DOHH2 (cell line): ENCODE data around the gene GRIN2C.

Experiments
- H3F3A ChIP-seq: fragments of 200-600 bp; sonication (generic), shearing (Covaris generic); 2 replicates; pipeline ENCODE4 v1.6.0; 2016; ENCODE audit warnings: antibody characterized with exemption, mild to moderate bottlenecking; ENCODE audit not compliant: control insufficient read depth, insufficient read depth
- H3K27ac ChIP-seq: fragments of 200-600 bp; sonication (generic); 2 replicates; pipeline ENCODE4 v1.5.1; 2014; ENCODE audit warnings: low read depth, mild to moderate bottlenecking, low read length, moderate library complexity
- H3K27me3 ChIP-seq: fragments of 200-600 bp; sonication (generic); 2 replicates; pipeline ENCODE4 v1.6.1; 2014; ENCODE audit warnings: mild to moderate bottlenecking, low read length, mixed read lengths; ENCODE audit not compliant: control insufficient read depth
- H3K36me3 ChIP-seq: fragments of 200-600 bp; sonication (generic); 2 replicates; pipeline ENCODE4 v1.6.1; 2014; ENCODE audit warnings: mild to moderate bottlenecking, low read length, moderate library complexity, mixed read lengths; ENCODE audit not compliant: control insufficient read depth
- H3K4me1 ChIP-seq: fragments of 200-600 bp; sonication (generic); 2 replicates; pipeline ENCODE4 v1.6.1; 2014; ENCODE audit warnings: mild to moderate bottlenecking, low read length, mixed read lengths; ENCODE audit not compliant: control insufficient read depth
- H3K4me2 ChIP-seq: fragments of 200-600 bp; sonication (generic); 2 replicates; pipeline ENCODE4 v1.6.0; 2014; ENCODE audit warnings: mild to moderate bottlenecking, low read length, moderate library complexity
- H3K4me3 ChIP-seq: fragments of 200-600 bp; sonication (generic); 2 replicates; pipeline ENCODE4 v1.5.1; 2014; ENCODE audit warnings: mild to moderate bottlenecking, low read length, mixed read lengths
- H3K79me2 ChIP-seq: fragments of 200-600 bp; sonication (generic); 2 replicates; pipeline ENCODE4 v1.6.1; 2014; ENCODE audit warnings: mild to moderate bottlenecking, low read length, mixed read lengths; ENCODE audit not compliant: control insufficient read depth
- H3K9me2 ChIP-seq: fragments of 200-600 bp; sonication (generic); replicated peaks from 2 replicates; pipeline ENCODE4 v1.6.1; 2014; ENCODE audit warnings: mild to moderate bottlenecking, low read length, mixed read lengths; ENCODE audit not compliant: control insufficient read depth
- H3K9me3 ChIP-seq: fragments of 200-600 bp; sonication (generic); 2 replicates; pipeline ENCODE4 v1.6.1; 2014; ENCODE audit warnings: antibody characterized with exemption, low read length, mixed read lengths; ENCODE audit not compliant: control insufficient read depth, insufficient read depth
- H4K20me1 ChIP-seq: fragments of 200-600 bp; sonication (generic); 2 replicates; pipeline ENCODE4 v1.6.0; 2014; ENCODE audit warnings: low read depth, mild to moderate bottlenecking, antibody characterized with exemption, low read length, moderate library complexity; ENCODE audit not compliant: control insufficient read depth, insufficient read depth
- CTCF ChIP-seq: fragments of 200-600 bp; sonication (generic); IDR thresholded peaks from one replicate; pipeline ENCODE4 v1.5.1; 2014; ENCODE audit warnings: antibody characterized with exemption, mild to moderate bottlenecking, low read depth, low read length; ENCODE audit not compliant: poor library complexity, severe bottlenecking
- EZH2phosphoT487 ChIP-seq: fragments of 200-600 bp; sonication (generic); IDR thresholded peaks from 2 replicates; pipeline ENCODE4 v1.6.1; 2017; ENCODE audit warnings: borderline replicate concordance, mild to moderate bottlenecking, antibody characterized with exemption, low read length, moderate library complexity, mixed read lengths

GRIN2C gene

GRCh38 chr17:74881073-74881472 is 21.4 kb upstream of the GRIN2C start:
- Histone ChIP-seq H3K4me1 (no peaks in the 10 kb centered on the region), H3K27me3 (peaks cover 3% of the 10 kb centered on the region; the same call in 1 of the 2 replicates), H3K9me2 (no peaks in the 10 kb centered on the region), H3K27ac (no peak overlapping the region), H3K79me2 (no peaks in the 10 kb centered on the region), H3F3A (no peaks in the 10 kb centered on the region), H4K20me1 (no peaks in the 10 kb centered on the region), H3K36me3 (no peaks in the 10 kb centered on the region), H3K4me3 (no peak overlapping the region), H3K4me2 (no peak overlapping the region), H3K9me3 (no peaks in the 10 kb centered on the region)
- TF ChIP-seq EZH2phosphoT487, result no peak
- TF ChIP-seq CTCF, result no peak

- no peaks in the 10 kb centered on the region for H3K36me3 ChIP-seq
- H3K4me1 ChIP-seq, result peaks cover 4% of the 10 kb centered on the region
These were observed 19.6 kb upstream of the GRIN2C start for GRCh38 chr17:74879308-74879707.

GRCh38 chr17:74878658-74879057 is 19.0 kb upstream of the GRIN2C start:
- Histone ChIP-seq H3K4me2 (no peak overlapping the region), H3K27me3 (no peaks in the 10 kb centered on the region), H3K4me1 (peaks cover 9% of the 10 kb centered on the region), H3K79me2 (peaks cover 5% of the 10 kb centered on the region), H3K4me3 (no peak overlapping the region), H3K27ac (no peak overlapping the region), H3K36me3 (0 out of 2 replicates have a peak, but pooled peaks cover under 1% of the 10 kb centered on the region), H4K20me1 (no peaks in the 10 kb centered on the region), H3K9me2 (no peaks in the 10 kb centered on the region), H3F3A (peaks cover 7% of the 10 kb centered on the region), H3K9me3 (no peaks in the 10 kb centered on the region)
- no peak for TF ChIP-seq EZH2phosphoT487
- TF ChIP-seq CTCF, result no peak

More at GRCh38 chr17:74879308-74879707, 19.6 kb upstream of the GRIN2C start:
- Histone ChIP-seq H3K27ac (no peak overlapping the region), H3K9me3 (no peaks in the 10 kb centered on the region), H3F3A (peaks cover 7% of the 10 kb centered on the region), H3K27me3 (no peaks in the 10 kb centered on the region), H3K4me3 (no peak overlapping the region), H3K79me2 (no peaks in the 10 kb centered on the region), H3K9me2 (no peaks in the 10 kb centered on the region), H4K20me1 (no peaks in the 10 kb centered on the region), H3K4me2 (no peak overlapping the region)
- TF ChIP-seq CTCF (no peak), EZH2phosphoT487 (no peak)
